GM23248 (cell line): ENCODE results near the gene COBLL1.

ENCODE experiments used
- EZH2 ChIP-seq: fragments of 200-600 bp; sonication (generic); IDR thresholded peaks from 2 replicates; pipeline ENCODE4 v1.6.1; 2018; ENCODE audit warnings: antibody characterized with exemption, mild to moderate bottlenecking; ENCODE audit not compliant: insufficient read depth, poor library complexity, severe bottlenecking
- EZH2phosphoT487 ChIP-seq: fragments of 200-600 bp; sonication (generic); IDR thresholded peaks from 2 replicates; pipeline ENCODE4 v1.6.1; 2018; ENCODE audit warnings: antibody characterized with exemption, moderate library complexity, mild to moderate bottlenecking, low read depth; ENCODE audit not compliant: insufficient read depth

GRCh38 chr2:164717000-164717803, 124.4 kb downstream of the COBLL1 start:
- TF ChIP-seq EZH2 (no peak), EZH2phosphoT487 (no peak)
